Astrocyte of the cerebellum (primary cell): ENCODE results near the gene ZWILCH.

ENCODE experiments used
- DNase-seq: peaks from one replicate; pipeline ENCODE4 v3.0.0-alpha.2; 2011; ENCODE audit warnings: low read depth
- H3K4me3 ChIP-seq: 2 replicates; pipeline ENCODE4 v1.5.1; 2011; ENCODE audit warnings: mild to moderate bottlenecking, low read depth, low read length, moderate library complexity
- CTCF ChIP-seq: IDR thresholded peaks from 2 replicates; pipeline ENCODE4 v1.5.1; 2012; ENCODE audit warnings: low read length, low read depth, moderate library complexity, mild to moderate bottlenecking; ENCODE audit errors: missing control alignments
- in situ Hi-C: cut with HindIII; loops from 2 replicates; pipeline ENCODE4 v1.10.0; 2017; ENCODE audit warnings: low sequenced_read_pairs

Gene ZWILCH

GRCh38 chr15:66481107-66481856 lies 23.8 kb upstream of the ZWILCH start:
- no peak for DNase-seq
- in situ Hi-C loops = loop anchor here (10.0 kb wide), 1 partner anchor 166 kb away; no protein-coding TSS in a partner anchor
- TF ChIP-seq CTCF = peak; percentile 17
- no peak overlapping the region for H3K4me3 ChIP-seq

GRCh38 chr15:66482539-66482938 lies 22.6 kb upstream of the ZWILCH start:
- no peak overlapping the region for H3K4me3 ChIP-seq
- no peak for TF ChIP-seq CTCF
- in situ Hi-C loops = loop anchor here (10.0 kb wide), 1 partner anchor 168 kb away; no protein-coding TSS in a partner anchor
- DNase-seq = no peak

GRCh38 chr15:66483131-66483566 lies 22.0 kb upstream of the ZWILCH start:
- peak; percentile 85 for DNase-seq
- TF ChIP-seq CTCF = no peak
- no peak overlapping the region for H3K4me3 ChIP-seq
- in situ Hi-C loops = loop anchor here (10.0 kb wide), 1 partner anchor 168 kb away; no protein-coding TSS in a partner anchor

GRCh38 chr15:66484539-66485112 lies 20.5 kb upstream of the ZWILCH start:
- DNase-seq = peak; percentile 46
- TF ChIP-seq CTCF = no peak
- in situ Hi-C loops = loop anchor here (10.0 kb wide), 1 partner anchor 170 kb away; no protein-coding TSS in a partner anchor
- H3K4me3 ChIP-seq = no peak overlapping the region

GRCh38 chr15:66486887-66487286 lies 18.2 kb upstream of the ZWILCH start:
- TF ChIP-seq CTCF = no peak
- no peak for DNase-seq
- H3K4me3 ChIP-seq = no peak overlapping the region
- in situ Hi-C loops = loop anchor here (10.0 kb wide), 1 partner anchor 172 kb away; no protein-coding TSS in a partner anchor

- in situ Hi-C loops = loop anchor here (10.0 kb wide), 1 partner anchor 174 kb away; no protein-coding TSS in a partner anchor
- H3K4me3 ChIP-seq = no peak overlapping the region
- DNase-seq = no peak
- TF ChIP-seq CTCF = no peak
These were observed 16.6 kb upstream of the ZWILCH start for GRCh38 chr15:66488525-66488924.
